Lower leg skin (tissue), 3 donors: ENCODE data around the gene CPTP.

Experiments
- POLR2A ChIP-seq, 2 donors: fragments of 450-650 bp; IDR thresholded peaks; one replicate each; pipeline ENCODE4 v1.6.1; 2016 to 2017; ENCODE audit warnings: antibody characterized with exemption in 2 of 2, mild to moderate bottlenecking in 1 of 2, moderate library complexity in 1 of 2
- TF ChIP-seq, protein P1 (sequence below), 3 donors: fragments of 450-650 bp; IDR thresholded peaks; one replicate each; pipeline ENCODE4 v1.5.1; 2016; ENCODE audit warnings: antibody characterized with exemption in 3 of 3, mild to moderate bottlenecking in 3 of 3, moderate library complexity in 2 of 3

DNA sequence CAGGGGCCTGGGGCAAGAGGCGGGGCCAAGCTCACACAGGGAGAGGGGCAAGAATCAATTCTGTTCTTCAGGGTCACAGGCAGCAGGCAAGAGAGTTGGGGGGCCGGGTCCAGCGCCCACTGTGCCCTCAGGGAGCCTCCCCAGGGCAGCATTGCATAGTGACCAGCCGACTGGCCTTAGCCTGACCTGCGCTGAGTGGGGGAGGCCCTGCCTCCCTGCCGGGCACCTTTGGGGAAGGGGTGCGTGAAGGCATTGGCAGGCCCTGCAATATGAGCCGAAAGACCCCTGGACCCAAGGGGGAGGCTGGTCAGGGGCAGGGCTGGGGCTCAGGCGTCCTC, 32.2 kb upstream of the CPTP start:
- TF ChIP-seq, protein P1, sequence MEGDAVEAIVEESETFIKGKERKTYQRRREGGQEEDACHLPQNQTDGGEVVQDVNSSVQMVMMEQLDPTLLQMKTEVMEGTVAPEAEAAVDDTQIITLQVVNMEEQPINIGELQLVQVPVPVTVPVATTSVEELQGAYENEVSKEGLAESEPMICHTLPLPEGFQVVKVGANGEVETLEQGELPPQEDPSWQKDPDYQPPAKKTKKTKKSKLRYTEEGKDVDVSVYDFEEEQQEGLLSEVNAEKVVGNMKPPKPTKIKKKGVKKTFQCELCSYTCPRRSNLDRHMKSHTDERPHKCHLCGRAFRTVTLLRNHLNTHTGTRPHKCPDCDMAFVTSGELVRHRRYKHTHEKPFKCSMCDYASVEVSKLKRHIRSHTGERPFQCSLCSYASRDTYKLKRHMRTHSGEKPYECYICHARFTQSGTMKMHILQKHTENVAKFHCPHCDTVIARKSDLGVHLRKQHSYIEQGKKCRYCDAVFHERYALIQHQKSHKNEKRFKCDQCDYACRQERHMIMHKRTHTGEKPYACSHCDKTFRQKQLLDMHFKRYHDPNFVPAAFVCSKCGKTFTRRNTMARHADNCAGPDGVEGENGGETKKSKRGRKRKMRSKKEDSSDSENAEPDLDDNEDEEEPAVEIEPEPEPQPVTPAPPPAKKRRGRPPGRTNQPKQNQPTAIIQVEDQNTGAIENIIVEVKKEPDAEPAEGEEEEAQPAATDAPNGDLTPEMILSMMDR (IDR thresholded peaks at IDR 0.05) = no peak
- TF ChIP-seq POLR2A (IDR thresholded peaks at IDR 0.05) = no peak
